Upper lobe of right lung (tissue), 1 donor: Measurements from ENCODE around the gene EPS8L1. TPM values are rescaled to one million over a fixed set of nuclear protein-coding genes. Genes with fewer than 3 reads are reported as not detected.
"Not testable (repeated sequence)": the region's sequence is repeated elsewhere in the genome, so short reads cannot be mapped to it uniquely, and the experiment has no call there.

Experiments used
- ATAC-seq: fragments of 200-7000 bp; cut with Tn5 transposase; one replicate; pipeline ENCODE4 v1.9.1; 2020; ENCODE audit warnings: mild to moderate bottlenecking, moderate library complexity
- DNase-seq: peaks from one replicate; pipeline ENCODE4 v3.0.0-alpha.2; 2020
- H3K27ac ChIP-seq: fragments of 200-600 bp; one replicate; pipeline ENCODE4 v1.8.0; 2022
- H3K27me3 ChIP-seq: fragments of 200-600 bp; one replicate; pipeline ENCODE4 v1.8.0; 2022; ENCODE audit warnings: mild to moderate bottlenecking
- H3K36me3 ChIP-seq: fragments of 200-600 bp; one replicate; pipeline ENCODE4 v1.8.0; 2022
- H3K4me1 ChIP-seq: fragments of 200-600 bp; one replicate; pipeline ENCODE4 v1.8.0; 2022
- H3K4me3 ChIP-seq: fragments of 200-600 bp; one replicate; pipeline ENCODE4 v1.8.0; 2022; ENCODE audit warnings: mild to moderate bottlenecking
- H3K9me3 ChIP-seq: fragments of 200-600 bp; one replicate; pipeline ENCODE4 v1.8.0; 2022
- intact Hi-C: fragments of 100-400 bp; cut with DNase I; formaldehyde crosslinking; loops from one replicate; pipeline ENCODE4 v1.11.0; 2022
- total RNA-seq: library from RNA; stranded (reverse); fragmentation: NEBNext Ultra II Directional; extraction: Animal tissue kit (Norgen Biotek cat#: 25700); gene quantifications from one replicate; pipeline ENCODE4 v1.2.1, GENCODE V29; 2021
- TF ChIP-seq, protein P1 (sequence below): fragments of 200-600 bp; IDR thresholded peaks from one replicate; pipeline ENCODE4 v1.8.0; 2022; ENCODE audit warnings: antibody characterized with exemption
- donor health status: DM: no; HTN: yes; CAD: no; lungs with severe emphysema.

The EPS8L1 gene
- total RNA-seq, 1 donor from 2014 or later, result 35.6 TPM

- Histone ChIP-seq H3K4me3 (no peak overlapping the region), H3K27me3 (no peaks in the 10 kb centered on the region), H3K9me3 (no peaks in the 10 kb centered on the region), H3K27ac (no peak overlapping the region), H3K36me3 (peaks cover 80% of the 10 kb centered on the region), H3K4me1 (no peaks in the 10 kb centered on the region)
- TF ChIP-seq, protein P1, sequence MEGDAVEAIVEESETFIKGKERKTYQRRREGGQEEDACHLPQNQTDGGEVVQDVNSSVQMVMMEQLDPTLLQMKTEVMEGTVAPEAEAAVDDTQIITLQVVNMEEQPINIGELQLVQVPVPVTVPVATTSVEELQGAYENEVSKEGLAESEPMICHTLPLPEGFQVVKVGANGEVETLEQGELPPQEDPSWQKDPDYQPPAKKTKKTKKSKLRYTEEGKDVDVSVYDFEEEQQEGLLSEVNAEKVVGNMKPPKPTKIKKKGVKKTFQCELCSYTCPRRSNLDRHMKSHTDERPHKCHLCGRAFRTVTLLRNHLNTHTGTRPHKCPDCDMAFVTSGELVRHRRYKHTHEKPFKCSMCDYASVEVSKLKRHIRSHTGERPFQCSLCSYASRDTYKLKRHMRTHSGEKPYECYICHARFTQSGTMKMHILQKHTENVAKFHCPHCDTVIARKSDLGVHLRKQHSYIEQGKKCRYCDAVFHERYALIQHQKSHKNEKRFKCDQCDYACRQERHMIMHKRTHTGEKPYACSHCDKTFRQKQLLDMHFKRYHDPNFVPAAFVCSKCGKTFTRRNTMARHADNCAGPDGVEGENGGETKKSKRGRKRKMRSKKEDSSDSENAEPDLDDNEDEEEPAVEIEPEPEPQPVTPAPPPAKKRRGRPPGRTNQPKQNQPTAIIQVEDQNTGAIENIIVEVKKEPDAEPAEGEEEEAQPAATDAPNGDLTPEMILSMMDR, result no peak
- DNase-seq, result no peak
- intact Hi-C loops, result no loop called here
- ATAC-seq, result no peak
Measured at GRCh38 chr19:55048446-55048845, 27.2 kb upstream of the EPS8L1 start.

- no peak overlapping the region for H3K27ac ChIP-seq
- intact Hi-C loops, result no loop called here
- H3K36me3 ChIP-seq, result peaks cover 83% of the 10 kb centered on the region
- TF ChIP-seq, protein P1, result no peak
- H3K9me3 ChIP-seq, result no peaks in the 10 kb centered on the region
- H3K27me3 ChIP-seq, result no peaks in the 10 kb centered on the region
- no peak overlapping the region for H3K4me3 ChIP-seq
- ATAC-seq, result no peak
- no peaks in the 10 kb centered on the region for H3K4me1 ChIP-seq
- DNase-seq, result no peak
Measured at GRCh38 chr19:55050749-55051532, 24.7 kb upstream of the EPS8L1 start.

DNA sequence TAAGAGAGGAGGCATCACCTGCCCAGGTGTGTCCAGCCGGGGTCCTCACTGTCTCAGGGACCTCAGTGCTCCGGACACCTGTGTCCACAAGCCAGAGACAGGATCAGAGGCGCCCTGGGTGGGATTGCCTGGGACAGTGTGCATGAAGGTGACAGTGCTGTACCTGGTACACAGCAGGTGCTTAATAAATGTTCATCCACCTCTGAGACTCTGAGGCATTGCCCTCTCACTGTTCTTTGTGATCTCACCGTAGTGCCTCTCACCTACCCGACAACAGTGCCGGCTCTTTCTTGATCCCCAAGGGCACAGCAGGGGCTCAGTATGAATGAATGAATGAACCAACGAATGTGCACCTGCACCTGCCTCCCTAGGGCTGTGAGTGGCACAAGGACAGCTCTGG, 21.9 kb upstream of the EPS8L1 start:
- no peaks in the 10 kb centered on the region for H3K9me3 ChIP-seq
- peaks cover 78% of the 10 kb centered on the region for H3K36me3 ChIP-seq
- ATAC-seq (no peak), DNase-seq (no peak)
- TF ChIP-seq, protein P1, result no peak
- intact Hi-C loops, result no loop called here
- no peak overlapping the region for H3K27ac ChIP-seq
- peaks cover 4% of the 10 kb centered on the region for H3K4me1 ChIP-seq
- no peaks in the 10 kb centered on the region for H3K27me3 ChIP-seq
- H3K4me3 ChIP-seq, result no peak overlapping the region

GRCh38 chr19:55056827-55057226, 18.8 kb upstream of the EPS8L1 start:
- intact Hi-C loops, result no loop called here
- ATAC-seq (no peak), DNase-seq (no peak)
- no peak overlapping the region for H3K4me3 ChIP-seq
- H3K27me3 ChIP-seq, result no peaks in the 10 kb centered on the region
- TF ChIP-seq, protein P1, result no peak
- H3K4me1 ChIP-seq, result peaks cover 9% of the 10 kb centered on the region
- no peak overlapping the region for H3K27ac ChIP-seq
- no peaks in the 10 kb centered on the region for H3K9me3 ChIP-seq
- H3K36me3 ChIP-seq, result peaks cover 59% of the 10 kb centered on the region

GRCh38 chr19:55058781-55059610, 16.7 kb upstream of the EPS8L1 start:
- H3K4me1 ChIP-seq, result peaks cover 16% of the 10 kb centered on the region
- H3K27me3 ChIP-seq, result no peaks in the 10 kb centered on the region
- no peak for DNase-seq
- H3K36me3 ChIP-seq, result peaks cover 44% of the 10 kb centered on the region
- H3K4me3 ChIP-seq, result no peak overlapping the region
- no peaks in the 10 kb centered on the region for H3K9me3 ChIP-seq
- TF ChIP-seq, protein P1, result no peak
- no peak overlapping the region for H3K27ac ChIP-seq
- intact Hi-C loops, result no loop called here
- no peak for ATAC-seq

- intact Hi-C loops, DNase-seq, H3K27ac ChIP-seq, H3K27me3 ChIP-seq, H3K4me3 ChIP-seq, H3K9me3 ChIP-seq, ATAC-seq: not testable (repeated sequence)
- Histone ChIP-seq H3K4me1 (peaks cover 16% of the 10 kb centered on the region), H3K36me3 (peaks cover 31% of the 10 kb centered on the region)
Measured at GRCh38 chr19:55060287-55060686, 15.4 kb upstream of the EPS8L1 start.
